ENCODE measurements around the gene TMEM18.

- TF ChIP-seq ZNF274 (IDR thresholded peaks at IDR 0.05; ENCODE audit: low read depth, low read length) (no peak), SUZ12 (IDR thresholded peaks at IDR 0.05; ENCODE audit: extremely low read depth, insufficient read depth, insufficient read length) (no peak), YY1 (IDR thresholded peaks at IDR 0.05; ENCODE audit: insufficient read depth, insufficient read length) (no peak)
Measured at GRCh38 chr2:671787-672605, 5.2 kb downstream of the TMEM18 start.

All from NT2/D1 (cell line).